Erythroblast (primary cell): ENCODE data around the gene CROCC2.

Source experiments
- GATA1 ChIP-seq: IDR thresholded peaks from 2 replicates; pipeline ENCODE4 v1.6.1; 2011; ENCODE audit warnings: low read depth, mild to moderate bottlenecking, control low read depth, low read length, moderate library complexity
- POLR2A ChIP-seq: IDR thresholded peaks from 2 replicates; pipeline ENCODE4 v1.6.1; 2011; ENCODE audit warnings: mild to moderate bottlenecking, low read length

GRCh38 chr2:240894006-240894405, 12.1 kb upstream of the CROCC2 start:
- TF ChIP-seq POLR2A (no peak), GATA1 (no peak)
